NCI-H2171 treated with DMSO at 0.1 percent for 48 hours (cell line): Measurements from ENCODE around the gene ANGEL2.
"Not testable (repeated sequence)": the region's sequence is repeated elsewhere in the genome, so short reads cannot be mapped to it uniquely, and the experiment has no call there.

Source experiments
- DNase-seq: peaks from one replicate; lab custom pipeline; 2025; lab: John Stamatoyannopoulos, UW

Gene ANGEL2

DNA sequence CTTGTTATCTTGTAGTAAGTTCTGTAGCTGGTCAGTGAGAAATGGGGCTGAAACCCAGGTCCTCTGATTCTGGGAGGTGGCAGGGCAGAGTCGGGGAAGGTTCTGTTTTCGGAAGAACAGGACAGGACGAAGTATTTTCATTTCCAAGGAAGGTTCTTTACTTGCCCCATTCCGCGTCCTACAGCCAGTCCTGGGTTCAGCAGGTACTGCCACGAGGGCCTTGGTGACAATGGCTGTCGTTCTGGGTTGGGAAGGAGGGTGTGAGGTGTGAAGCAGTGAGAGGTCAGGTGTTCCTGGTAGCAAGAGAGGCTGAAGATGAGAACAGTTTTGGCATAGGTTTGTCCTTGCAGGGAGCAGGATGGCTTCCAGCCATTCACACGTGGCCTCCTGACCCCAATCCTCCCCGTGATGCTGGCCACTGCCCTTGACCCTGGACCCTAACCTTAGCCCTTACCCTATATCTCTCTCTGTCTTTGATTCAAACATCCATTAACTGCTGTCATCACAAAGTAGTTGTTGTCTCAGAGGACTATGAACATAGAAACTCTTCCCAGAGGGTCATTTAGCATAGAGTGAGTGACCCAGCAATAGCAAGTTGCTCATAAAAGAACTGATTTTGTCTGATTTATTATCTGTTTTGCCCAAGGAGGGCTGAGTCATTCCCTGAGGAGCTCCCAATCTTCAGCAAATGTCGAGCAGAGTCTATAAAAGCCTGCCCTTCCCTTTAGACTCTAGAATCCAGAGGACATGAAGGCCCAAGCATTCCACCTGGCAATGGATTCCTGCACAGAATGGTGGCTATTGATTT, 40.4 kb downstream of the ANGEL2 start:
- no peak for DNase-seq

DNA sequence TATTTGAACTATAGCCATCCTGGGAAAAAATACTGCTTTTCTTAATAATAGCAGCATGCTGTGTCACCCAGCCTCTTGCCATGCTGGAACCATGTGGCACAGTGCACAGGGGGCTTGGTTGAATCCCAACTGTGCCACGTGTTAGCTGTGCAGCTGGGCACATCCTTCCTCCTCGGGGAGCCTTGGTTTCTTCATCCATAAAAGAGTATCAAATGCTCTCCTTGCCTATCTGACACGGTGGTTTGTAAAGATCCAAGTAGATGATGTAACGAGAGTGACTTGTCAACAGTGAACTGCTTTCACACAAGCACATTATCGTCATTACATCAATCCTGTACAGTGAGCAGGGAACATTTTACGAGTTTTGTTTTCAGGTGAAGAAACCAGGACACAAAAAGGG, 41.0 kb downstream of the ANGEL2 start:
- no peak for DNase-seq

DNA sequence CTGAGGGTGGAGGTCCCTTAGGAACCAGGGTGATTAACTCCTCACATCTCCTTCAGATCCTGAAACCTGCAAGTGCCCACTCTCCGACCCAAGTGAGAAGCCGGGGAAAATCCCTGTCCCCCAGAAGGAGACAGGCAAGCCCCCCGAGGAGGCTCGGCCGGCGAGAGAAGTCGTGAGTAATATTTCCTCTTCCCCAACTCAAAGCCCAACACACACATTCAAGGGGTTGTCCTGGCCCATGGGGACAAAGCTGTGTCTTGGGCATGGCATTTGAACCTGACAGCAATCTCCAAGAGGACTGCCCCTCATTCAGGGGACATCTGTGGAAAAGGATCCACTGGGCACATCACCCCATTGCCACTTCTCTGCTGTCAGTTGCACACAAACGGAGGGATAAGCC, 41.8 kb downstream of the ANGEL2 start:
- no peak for DNase-seq

- no peak for DNase-seq
Observed at GRCh38 chr1:212973426-212973825, 42.2 kb downstream of the ANGEL2 start.

GRCh38 chr1:212971312-212971711, 44.4 kb downstream of the ANGEL2 start:
- DNase-seq: no peak

GRCh38 chr1:212970085-212970484, 45.6 kb downstream of the ANGEL2 start:
- DNase-seq: peak; percentile 67

DNA sequence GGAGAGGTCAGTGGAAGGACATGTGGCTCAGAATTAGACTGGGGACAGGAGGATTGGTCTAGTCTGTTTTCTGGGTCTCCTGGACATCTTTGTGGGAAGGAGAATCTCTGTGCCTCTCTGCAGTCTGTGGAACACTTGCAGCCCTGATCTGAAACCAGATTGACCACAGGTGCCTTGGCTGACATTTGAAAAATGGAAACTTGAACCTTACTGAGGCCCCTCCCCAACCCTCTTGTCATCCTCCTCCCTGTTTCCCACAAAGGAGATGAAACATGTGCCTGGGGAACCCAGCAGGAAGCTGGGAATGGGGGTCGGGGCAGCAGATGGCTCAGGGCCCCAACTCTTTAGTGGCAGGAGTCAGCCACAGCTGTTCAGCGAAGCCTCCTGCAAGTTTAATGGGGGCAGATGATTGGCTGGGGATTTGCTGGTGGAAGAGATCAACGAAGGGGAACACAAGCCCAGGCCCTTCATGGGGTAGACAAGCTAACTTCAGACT, 47.3 kb downstream of the ANGEL2 start:
- DNase-seq: peak; percentile 97

DNA sequence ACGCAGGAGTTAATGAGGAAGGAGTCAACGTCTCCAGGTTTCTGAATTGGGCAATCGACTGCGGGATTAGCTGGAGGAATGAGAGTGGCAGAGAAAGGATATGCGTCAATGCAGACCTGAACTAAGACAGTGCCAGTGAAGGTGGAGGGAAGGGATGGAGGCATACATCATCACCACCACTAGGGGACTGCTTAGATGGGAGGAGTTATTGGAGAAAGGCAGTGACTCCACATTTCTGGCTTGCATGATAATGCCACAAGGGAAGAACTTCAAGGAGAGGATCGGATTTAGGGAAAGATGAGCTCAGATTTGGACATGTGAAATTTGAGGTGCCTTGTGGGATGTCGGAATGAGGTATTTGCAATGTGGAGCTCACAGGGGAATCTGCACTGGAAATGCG, 47.9 kb downstream of the ANGEL2 start:
- peak; percentile 88 for DNase-seq

DNA sequence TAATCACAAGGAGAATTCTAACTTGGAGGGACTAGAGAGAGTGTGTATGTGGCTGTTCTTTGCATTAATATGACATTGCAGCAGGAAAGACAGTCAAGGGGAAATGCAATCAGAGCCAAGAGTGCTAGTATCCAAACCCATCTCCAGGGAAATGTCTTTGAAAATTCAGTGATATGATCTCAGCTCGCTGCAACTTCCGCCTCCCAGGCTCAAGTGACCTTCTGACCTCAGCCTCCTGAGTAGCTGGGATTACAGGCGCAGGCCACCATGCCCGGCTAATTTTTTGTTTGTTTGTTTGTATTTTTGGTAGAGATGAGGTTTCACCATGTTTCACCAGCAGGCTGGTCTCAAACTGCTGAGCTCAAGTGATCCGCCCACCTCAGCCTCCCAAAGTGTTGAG, 49.1 kb downstream of the ANGEL2 start:
- DNase-seq: no peak

- not testable (repeated sequence) for DNase-seq
Observed at GRCh38 chr1:212964993-212965392, 50.7 kb downstream of the ANGEL2 start.

DNA sequence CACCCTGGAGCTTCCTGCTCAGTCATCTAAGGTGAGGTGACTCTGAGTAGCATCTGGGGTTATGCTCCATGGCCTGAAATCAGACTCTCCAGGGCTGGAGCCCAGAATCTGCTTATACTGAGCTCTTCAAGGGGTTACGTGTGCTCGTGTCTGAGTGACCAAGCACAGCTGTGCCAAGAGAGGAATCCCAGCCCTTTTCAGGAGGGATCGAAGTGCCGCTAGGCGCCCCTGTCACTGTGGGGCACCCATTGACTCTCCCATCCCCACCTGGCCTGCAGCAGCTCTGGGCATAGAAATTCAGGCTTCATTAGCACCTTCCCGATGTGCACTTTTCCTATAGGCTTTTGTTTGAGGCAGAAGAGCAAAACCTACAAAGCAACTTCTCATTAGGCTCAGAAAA, 51.6 kb downstream of the ANGEL2 start:
- DNase-seq: no peak

- DNase-seq: peak; percentile 55
Observed at GRCh38 chr1:212962509-212962908, 53.2 kb downstream of the ANGEL2 start.

DNA sequence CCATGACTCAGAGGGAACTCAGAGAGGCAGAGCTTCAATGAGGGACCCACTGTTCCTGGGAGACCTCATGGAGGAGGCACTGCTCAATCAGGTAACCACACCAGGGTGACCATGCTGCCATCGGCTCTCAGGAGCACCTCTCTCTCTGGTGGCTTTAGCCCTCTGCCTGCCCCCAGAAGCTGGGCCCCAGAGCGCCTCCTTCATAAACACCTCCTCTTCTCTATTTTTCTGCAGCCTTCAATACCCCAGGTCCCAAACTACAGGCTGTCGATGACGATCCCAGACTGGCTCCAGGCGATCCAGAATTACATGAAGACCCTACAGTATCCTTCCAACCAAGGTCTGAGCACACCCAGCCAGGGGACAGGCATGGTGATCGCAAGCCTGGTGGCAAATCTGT, 54.7 kb downstream of the ANGEL2 start:
- DNase-seq: no peak

DNA sequence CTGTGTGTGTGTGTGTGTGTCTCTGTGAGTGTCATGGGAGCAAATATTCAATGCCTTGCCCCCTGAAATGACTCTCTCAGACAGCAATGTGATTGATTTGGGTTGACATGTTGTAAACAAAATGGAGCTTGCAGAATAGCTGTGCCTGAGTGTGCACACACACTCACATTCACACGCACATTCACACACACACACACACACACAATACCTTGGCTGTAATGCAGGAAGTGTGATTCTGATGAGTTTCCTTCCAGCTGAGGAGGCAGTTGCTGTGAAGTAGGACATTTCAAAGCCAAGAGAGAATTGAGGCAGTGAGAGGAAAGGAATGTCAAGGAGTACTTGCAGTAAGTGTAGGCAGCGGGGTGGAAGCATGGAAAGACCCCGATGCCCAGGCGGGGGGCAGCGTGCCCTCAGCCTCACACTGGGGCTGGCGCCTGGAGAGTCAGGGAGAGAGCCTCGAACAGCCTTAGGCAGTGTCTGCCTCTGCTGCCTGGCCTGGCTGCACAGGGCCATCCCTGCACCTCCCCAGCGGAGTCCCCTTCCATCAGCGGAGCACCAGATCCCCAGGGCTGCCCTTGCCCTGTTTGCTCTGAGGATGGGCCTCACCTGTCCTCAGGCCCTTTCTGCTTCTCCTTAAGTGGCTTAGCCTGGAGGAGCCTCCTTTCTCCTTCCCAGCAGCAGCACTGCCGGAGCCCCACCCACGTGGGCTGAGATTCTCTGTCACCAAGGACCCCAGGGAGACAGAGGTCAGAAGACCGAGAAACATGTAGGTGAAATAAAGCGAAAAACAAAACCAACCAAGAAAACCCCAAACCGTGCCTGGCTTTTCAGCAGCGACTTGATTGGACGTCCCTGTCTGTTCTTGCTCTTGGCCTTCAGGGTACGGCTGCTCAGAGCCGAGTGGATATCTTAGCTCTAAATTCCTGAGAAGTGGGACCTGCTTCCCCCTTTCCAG, 56.1 kb downstream of the ANGEL2 start:
- no peak for DNase-seq

- no peak for DNase-seq
Observed at GRCh38 chr1:212958175-212958574, 57.5 kb downstream of the ANGEL2 start.

- DNase-seq: no peak
Observed at GRCh38 chr1:212957546-212957945, 58.1 kb downstream of the ANGEL2 start.

- no peak for DNase-seq
Observed at GRCh38 chr1:212955961-212956620, 59.6 kb downstream of the ANGEL2 start.

DNA sequence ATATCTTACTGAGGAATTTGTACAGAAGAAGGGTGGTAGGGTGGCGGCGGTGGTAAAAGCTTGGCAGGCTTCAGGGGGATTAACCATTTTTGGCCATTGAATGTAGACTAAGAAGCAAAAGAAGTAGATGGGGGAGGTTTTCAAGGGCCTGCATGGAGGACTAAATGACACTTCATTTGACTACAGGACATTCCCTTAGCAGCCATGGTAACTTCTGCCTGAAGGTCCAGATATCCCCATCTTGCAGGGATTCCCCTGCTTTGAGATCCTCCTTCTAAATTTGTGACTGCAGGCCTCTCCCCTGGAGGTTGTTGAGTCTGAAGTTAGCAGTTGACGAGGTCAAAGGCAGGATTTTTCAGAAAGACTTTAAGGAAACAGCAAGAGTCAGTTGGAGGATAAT, 60.6 kb downstream of the ANGEL2 start:
- DNase-seq: no peak

GRCh38 chr1:212954514-212954913, 61.2 kb downstream of the ANGEL2 start:
- DNase-seq: no peak

DNA sequence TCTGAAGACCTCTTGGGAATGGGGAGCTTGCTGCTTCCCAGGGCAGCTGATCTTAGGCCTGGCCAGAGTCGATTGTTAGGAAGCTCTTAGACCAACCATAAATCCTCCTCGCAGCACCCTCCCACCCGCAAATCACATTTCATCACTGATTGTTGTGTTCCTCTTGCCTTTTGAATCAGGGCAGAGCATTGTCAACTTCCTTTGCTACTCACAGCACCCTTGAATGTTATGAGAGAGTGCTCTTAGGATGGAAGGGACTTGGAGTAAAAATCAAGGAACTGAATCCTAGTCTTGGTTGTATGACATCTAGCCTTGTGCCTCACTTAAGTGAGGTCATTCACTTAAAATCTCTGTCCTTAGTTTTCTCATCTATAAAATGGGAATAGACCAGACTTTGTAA, 62.3 kb downstream of the ANGEL2 start:
- no peak for DNase-seq

DNA sequence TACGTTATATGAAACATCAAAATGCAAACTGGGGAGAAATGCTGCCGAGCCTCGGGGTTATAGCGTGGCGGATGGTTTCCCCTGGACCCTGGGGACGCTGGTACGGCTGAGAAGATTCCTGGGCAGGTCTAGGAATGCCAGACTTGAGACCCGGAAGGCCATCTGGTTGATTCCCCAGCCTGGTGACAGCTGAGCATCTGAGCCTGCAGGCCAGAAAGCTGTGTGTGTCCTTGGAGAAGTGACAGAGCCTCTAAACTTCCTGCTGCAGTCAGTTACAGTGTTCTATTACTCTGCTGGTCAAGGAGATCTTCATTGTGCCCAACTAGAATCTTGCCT, 63.1 kb downstream of the ANGEL2 start:
- DNase-seq: no peak

GRCh38 chr1:212951947-212952640, 63.6 kb downstream of the ANGEL2 start:
- DNase-seq: no peak
